ENCODE results near the gene CCDC92.

The CCDC92 gene

DNA sequence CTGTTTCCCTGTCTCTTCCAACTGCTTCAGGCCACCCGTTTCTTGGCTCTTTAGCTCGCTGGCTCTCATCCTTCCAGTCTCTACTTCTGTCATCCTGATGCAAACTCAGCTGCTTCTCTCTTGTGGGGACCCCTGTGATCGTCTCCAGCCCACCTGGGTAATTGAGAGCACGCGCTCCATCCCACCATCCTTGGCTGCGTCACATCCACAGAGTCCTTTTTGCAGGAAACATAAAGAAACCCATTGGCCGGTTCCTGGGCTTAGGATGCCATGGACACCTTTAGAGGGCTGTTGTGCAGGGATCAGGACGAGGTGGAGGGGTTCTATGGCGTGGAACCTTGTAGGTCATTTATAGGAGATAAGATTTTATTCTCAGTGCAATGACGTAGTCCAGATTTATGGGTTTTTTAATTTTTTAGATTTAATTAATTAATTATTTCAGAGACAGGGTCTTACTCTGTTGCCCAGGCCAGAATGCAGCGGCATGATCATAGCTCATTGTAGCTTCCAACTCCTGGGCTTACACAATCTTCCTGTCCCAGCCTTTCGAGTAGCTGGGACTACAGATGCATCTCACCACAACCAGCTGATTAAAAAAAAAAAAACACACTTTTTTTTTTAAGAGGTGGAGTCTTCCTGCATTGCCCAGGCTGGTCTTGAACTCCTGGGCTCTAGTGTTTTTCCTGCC lies 82.6 kb downstream of the CCDC92 start:
- no peak for DNase-seq (ENCODE audit: low read depth in 2 of 2)

DNA sequence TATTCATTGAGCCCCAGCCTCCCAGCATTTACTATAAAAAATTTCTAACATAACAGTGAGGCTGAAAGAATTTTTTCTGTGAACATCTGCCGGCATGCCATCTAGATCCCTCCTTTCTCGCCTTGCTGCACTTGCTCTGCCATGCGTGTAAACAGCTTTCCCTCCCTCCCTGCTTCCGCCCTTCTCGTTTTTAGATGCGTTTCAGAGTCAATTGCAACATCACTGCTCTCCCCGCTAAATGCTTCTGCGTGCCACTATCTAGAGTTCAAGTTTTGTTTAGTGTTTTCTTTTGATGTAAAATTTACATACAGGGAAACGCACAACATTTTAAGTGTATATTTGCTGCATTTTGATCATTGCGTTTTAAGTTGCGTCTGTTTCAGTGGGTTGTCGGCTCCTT lies 83.6 kb downstream of the CCDC92 start:
- no peak for DNase-seq (ENCODE audit: low read depth in 2 of 2)

DNA sequence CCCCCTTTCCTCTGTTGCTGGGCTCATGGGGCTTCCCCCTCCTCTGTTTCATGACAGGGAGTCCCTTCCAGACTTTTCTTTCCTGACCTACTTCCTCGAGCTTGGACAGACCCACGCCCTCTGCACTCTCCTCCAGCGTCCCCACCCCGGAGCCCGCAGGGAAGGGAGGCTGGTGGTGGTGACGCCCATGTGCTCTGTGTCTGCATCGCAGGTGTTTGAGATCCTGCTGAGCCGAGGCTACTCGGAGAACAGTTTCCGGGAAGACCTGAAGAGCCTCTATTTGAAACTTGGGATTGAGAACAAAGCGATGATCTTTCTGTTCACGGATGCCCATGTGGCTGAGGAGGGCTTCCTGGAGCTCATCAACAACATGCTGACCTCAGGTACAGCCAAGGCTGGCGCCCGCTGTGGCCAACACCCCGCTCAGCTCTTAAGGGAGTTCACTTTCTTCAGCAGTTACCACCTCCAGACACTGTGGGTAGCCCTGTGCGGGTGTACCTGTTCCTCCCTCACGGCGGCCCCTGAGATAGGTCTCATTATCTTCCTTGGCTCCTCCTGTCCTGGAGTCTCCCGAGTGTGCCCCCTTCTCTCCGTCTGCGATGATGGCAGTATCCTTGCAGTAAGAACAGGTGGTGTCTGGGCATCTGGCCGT lies 85.6 kb downstream of the CCDC92 start:
- DNase-seq (ENCODE audit: low read depth in 2 of 2) = no peak

DNA sequence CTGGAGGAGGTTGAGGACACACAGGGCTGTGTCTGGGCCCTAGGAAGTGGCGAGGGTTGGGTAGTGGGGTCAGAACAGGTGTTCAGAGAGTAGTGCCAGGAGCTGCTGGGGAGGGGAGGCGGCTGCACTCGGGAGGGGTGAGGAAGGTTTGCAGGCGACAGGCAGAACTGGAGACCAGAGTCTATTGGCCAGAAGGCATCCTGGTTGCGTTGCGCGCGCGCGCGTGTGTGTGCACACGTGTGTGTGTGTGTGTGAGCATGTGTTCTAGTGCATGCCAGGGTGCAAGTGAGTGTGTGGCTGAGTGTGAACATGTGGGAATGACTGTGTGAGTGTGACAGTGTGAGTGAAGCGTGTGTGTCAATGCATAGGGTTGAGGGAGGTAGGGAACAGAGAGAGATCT lies 86.4 kb downstream of the CCDC92 start:
- no peak for DNase-seq (ENCODE audit: low read depth in 2 of 2)
